ENCODE data around the gene CD276.
"Not testable (repeated sequence)": the region's sequence is repeated elsewhere in the genome, so short reads cannot be mapped to it uniquely, and the experiment has no call there.

The CD276 gene

GRCh38 chr15:73683777-73684580, at the start of gene CD276:
CD276 (plus strand) TSS chr15:73684383; CDS start chr15:73699640, 15,257 bp downstream.
- peak; percentile 44 for DNase-seq

GRCh38 chr15:73637527-73637926, 46.7 kb upstream of the CD276 start:
- DNase-seq: peak; percentile 78

GRCh38 chr15:73639464-73639863, 44.7 kb upstream of the CD276 start:
- not testable (repeated sequence) for DNase-seq

- no peak for DNase-seq
Measured at GRCh38 chr15:73647259-73648013, 36.7 kb upstream of the CD276 start.

- no peak for DNase-seq
Measured at GRCh38 chr15:73648014-73648295, 36.2 kb upstream of the CD276 start.

GRCh38 chr15:73650416-73651126, 33.6 kb upstream of the CD276 start:
- no peak for DNase-seq

- DNase-seq: no peak
Measured at GRCh38 chr15:73654659-73655058, 29.5 kb upstream of the CD276 start.

GRCh38 chr15:73655724-73656123, 28.5 kb upstream of the CD276 start:
- no peak for DNase-seq

- DNase-seq: no peak
Measured at GRCh38 chr15:73658645-73659044, 25.5 kb upstream of the CD276 start.

- no peak for DNase-seq
Measured at GRCh38 chr15:73660455-73660854, 23.7 kb upstream of the CD276 start.

- no peak for DNase-seq
Measured at GRCh38 chr15:73674587-73674986, 9.6 kb upstream of the CD276 start.

- peak; percentile 49 for DNase-seq
Measured at GRCh38 chr15:73677146-73677607, 7.0 kb upstream of the CD276 start.

GRCh38 chr15:73677733-73678132, 6.5 kb upstream of the CD276 start:
- no peak for DNase-seq

GRCh38 chr15:73678498-73678897, 5.7 kb upstream of the CD276 start:
- no peak for DNase-seq

GRCh38 chr15:73679180-73679579, 5.0 kb upstream of the CD276 start:
- DNase-seq: no peak

GRCh38 chr15:73679964-73680363, 4.2 kb upstream of the CD276 start:
- no peak for DNase-seq

GRCh38 chr15:73680549-73680948, 3.6 kb upstream of the CD276 start:
- DNase-seq: no peak

GRCh38 chr15:73681063-73681462, 3.1 kb upstream of the CD276 start:
- DNase-seq: no peak

- DNase-seq: no peak
Measured at GRCh38 chr15:73681856-73682599, 2.2 kb upstream of the CD276 start.

- no peak for DNase-seq
Measured at GRCh38 chr15:73682600-73683090, 1.5 kb upstream of the CD276 start.

GRCh38 chr15:73683257-73683776, 866 bp upstream of the CD276 start:
- no peak for DNase-seq

Measured in kidney glomerular epithelial cell (primary cell).